ENCODE results near the gene ALLC.

ALLC gene

DNA sequence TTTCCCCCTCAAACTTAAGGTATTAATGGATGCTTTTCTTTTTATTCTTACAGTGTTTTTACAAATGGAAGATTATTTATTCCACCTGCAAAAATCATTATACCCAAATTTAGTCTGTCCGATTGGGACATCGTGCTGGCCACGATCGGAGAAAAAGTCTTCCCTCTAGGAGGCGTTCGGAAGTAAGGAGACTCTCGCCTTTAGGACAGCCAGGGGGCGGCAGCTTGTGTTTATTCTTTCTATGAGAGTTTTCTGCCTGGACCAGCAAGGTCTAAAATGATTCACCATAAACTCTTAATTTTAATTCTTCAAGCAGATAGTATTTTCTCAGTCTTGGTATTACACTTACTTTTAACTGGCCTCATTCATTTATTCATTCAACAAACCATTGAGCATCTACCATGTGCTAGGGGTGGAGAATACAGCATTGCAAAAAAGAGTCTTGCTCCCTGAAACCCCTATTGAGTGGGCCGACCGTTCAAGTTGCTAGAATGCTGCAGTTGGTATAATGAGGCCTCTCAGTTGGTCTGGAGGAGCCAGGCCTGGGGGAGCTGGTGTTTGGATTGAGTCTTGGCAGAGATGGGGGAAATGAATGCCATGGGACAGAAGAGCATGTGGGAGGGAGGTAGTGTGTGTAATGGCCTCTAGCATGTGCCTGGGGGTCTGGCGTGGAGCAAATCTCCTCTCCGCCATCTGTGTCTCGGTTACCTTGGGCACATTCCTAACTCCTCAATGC lies 84.0 kb downstream of the ALLC start:
- Histone ChIP-seq H3K4me3 (IDR thresholded peaks at IDR 0.05; ENCODE audit: insufficient read depth, low read depth, low read length) (no peak overlapping the region), H3K27ac (no peak overlapping the region), H4K20me1 (ENCODE audit: insufficient read depth) (no peaks in the 10 kb centered on the region), H3K79me2 (ENCODE audit: insufficient read depth, low read depth) (no peaks in the 10 kb centered on the region), H3K9ac (no peak overlapping the region), H3K36me3 (ENCODE audit: insufficient read depth) (no peaks in the 10 kb centered on the region), H3K4me1 (ENCODE audit: low read depth, poor library complexity, severe bottlenecking) (no peaks in the 10 kb centered on the region), H2AFZ (ENCODE audit: low read depth) (no peak overlapping the region), H3K4me2 (no peak overlapping the region), H3K27me3 (ENCODE audit: insufficient read depth, low read depth) (no peaks in the 10 kb centered on the region)
- TF ChIP-seq, protein P1, sequence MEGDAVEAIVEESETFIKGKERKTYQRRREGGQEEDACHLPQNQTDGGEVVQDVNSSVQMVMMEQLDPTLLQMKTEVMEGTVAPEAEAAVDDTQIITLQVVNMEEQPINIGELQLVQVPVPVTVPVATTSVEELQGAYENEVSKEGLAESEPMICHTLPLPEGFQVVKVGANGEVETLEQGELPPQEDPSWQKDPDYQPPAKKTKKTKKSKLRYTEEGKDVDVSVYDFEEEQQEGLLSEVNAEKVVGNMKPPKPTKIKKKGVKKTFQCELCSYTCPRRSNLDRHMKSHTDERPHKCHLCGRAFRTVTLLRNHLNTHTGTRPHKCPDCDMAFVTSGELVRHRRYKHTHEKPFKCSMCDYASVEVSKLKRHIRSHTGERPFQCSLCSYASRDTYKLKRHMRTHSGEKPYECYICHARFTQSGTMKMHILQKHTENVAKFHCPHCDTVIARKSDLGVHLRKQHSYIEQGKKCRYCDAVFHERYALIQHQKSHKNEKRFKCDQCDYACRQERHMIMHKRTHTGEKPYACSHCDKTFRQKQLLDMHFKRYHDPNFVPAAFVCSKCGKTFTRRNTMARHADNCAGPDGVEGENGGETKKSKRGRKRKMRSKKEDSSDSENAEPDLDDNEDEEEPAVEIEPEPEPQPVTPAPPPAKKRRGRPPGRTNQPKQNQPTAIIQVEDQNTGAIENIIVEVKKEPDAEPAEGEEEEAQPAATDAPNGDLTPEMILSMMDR (conservative IDR thresholded peaks at IDR 0.05; ENCODE audit: low read depth, low read length): no peak

DNA sequence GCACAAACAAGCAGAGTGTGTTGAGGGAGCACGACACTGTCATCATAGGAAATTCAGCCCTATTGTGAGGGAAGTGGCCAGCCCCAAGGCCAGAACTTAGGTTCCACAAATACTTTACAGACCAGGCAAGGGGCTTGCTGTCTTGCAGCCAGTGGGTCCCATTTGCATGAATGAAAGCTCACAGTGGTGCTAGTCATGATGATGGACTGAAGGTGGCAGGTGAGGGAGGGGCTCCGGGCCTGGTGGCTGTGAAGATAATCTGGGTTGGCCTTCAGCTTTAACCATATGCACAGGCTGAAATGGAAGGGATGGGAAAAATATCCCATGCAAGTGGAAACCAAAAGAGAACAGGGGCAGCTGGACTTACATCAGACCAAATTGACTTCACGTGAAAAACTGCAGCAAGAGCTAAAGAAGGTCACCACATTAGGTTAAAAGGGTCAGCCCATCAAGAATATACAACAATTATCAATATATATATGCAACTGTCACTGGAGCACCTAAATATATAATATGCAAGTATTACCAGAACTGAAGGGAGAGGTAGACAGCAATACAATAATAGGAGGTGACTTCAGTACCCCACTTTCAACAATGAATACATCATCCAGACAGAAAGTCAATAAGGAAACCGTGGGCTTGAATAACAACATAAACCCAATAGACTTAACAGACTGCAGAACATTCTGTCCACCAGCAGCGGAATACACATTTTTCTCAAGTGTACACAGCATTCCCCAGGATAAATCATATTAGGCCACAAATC lies 84.9 kb downstream of the ALLC start:
- TF ChIP-seq, protein P1 (conservative IDR thresholded peaks at IDR 0.05; ENCODE audit: low read depth, low read length): no peak
- no peak overlapping the region for H3K27ac ChIP-seq
- no peaks in the 10 kb centered on the region for H4K20me1 ChIP-seq (ENCODE audit: insufficient read depth)
- no peaks in the 10 kb centered on the region for H3K27me3 ChIP-seq (ENCODE audit: insufficient read depth, low read depth)
- no peaks in the 10 kb centered on the region for H3K4me1 ChIP-seq (ENCODE audit: low read depth, poor library complexity, severe bottlenecking)
- H3K36me3 ChIP-seq (ENCODE audit: insufficient read depth): no peaks in the 10 kb centered on the region
- H2AFZ ChIP-seq (ENCODE audit: low read depth): no peak overlapping the region
- H3K4me2 ChIP-seq: no peak overlapping the region
- no peaks in the 10 kb centered on the region for H3K79me2 ChIP-seq (ENCODE audit: insufficient read depth, low read depth)
- H3K9ac ChIP-seq: no peak overlapping the region
- no peak overlapping the region for H3K4me3 ChIP-seq (IDR thresholded peaks at IDR 0.05; ENCODE audit: insufficient read depth, low read depth, low read length)

DNA sequence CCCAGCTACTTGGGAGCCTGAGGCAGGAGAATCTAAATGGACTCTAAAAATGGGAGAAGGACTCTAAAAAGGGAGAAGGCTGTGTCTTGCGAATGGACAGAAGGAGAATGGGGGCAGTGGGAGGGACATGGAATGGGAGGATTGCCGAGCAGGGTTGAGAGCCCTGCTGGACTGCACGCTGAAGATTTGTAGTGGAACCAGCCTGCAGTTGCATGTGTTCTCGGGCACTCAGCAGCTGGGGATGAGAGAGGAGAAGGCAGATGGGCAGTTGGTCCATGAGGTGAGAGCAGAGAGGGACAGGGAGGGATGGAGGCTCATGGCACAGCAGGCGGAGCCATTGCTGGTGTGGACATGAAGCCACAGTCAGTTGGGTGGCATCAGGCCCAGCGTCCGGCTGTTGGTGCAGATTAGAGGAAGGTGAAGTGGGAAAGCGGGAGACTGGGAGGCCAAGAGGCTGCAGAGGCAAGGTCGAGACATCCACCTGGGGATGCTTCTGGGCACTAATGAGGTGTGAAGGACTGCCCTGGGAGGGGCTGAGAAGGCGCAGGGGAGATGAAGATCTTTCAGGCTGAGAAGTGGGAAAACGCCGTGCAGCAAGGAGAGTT lies 86.1 kb downstream of the ALLC start:
- Histone ChIP-seq H4K20me1 (ENCODE audit: insufficient read depth) (no peaks in the 10 kb centered on the region), H3K79me2 (ENCODE audit: insufficient read depth, low read depth) (no peaks in the 10 kb centered on the region), H3K4me3 (IDR thresholded peaks at IDR 0.05; ENCODE audit: insufficient read depth, low read depth, low read length) (no peak overlapping the region), H2AFZ (ENCODE audit: low read depth) (no peak overlapping the region), H3K4me1 (ENCODE audit: low read depth, poor library complexity, severe bottlenecking) (no peaks in the 10 kb centered on the region), H3K27ac (no peak overlapping the region), H3K27me3 (ENCODE audit: insufficient read depth, low read depth) (no peaks in the 10 kb centered on the region), H3K9ac (no peak overlapping the region), H3K4me2 (no peak overlapping the region), H3K36me3 (ENCODE audit: insufficient read depth) (no peaks in the 10 kb centered on the region)
- TF ChIP-seq, protein P1 (conservative IDR thresholded peaks at IDR 0.05; ENCODE audit: low read depth, low read length): no peak

DNA sequence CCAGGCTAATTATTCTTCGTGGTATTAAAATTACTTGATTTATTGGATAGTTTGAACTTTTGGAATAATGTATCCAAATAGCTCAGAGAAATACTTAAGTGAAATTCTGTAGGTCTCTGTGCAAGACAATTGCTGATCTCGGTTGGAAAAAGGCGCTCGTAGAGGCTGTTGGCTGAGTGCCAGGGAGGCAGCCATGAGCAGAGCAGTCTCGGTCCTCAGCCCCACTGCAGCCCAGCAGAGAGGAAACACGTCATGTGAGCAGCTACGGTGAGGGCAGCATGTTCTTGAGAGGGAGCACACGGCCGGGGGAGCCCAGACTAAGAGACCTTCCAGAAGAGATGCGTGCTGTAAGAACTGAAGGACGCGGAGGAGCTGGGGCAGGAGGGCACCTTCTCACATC lies 87.9 kb downstream of the ALLC start:
- Histone ChIP-seq H3K4me2 (no peak overlapping the region), H3K9ac (no peak overlapping the region), H3K4me3 (IDR thresholded peaks at IDR 0.05; ENCODE audit: insufficient read depth, low read depth, low read length) (no peak overlapping the region), H3K79me2 (ENCODE audit: insufficient read depth, low read depth) (no peaks in the 10 kb centered on the region), H3K27me3 (ENCODE audit: insufficient read depth, low read depth) (no peaks in the 10 kb centered on the region), H3K36me3 (ENCODE audit: insufficient read depth) (no peaks in the 10 kb centered on the region), H4K20me1 (ENCODE audit: insufficient read depth) (no peaks in the 10 kb centered on the region), H3K27ac (no peak overlapping the region), H2AFZ (ENCODE audit: low read depth) (no peak overlapping the region), H3K4me1 (ENCODE audit: low read depth, poor library complexity, severe bottlenecking) (no peaks in the 10 kb centered on the region)
- TF ChIP-seq, protein P1 (conservative IDR thresholded peaks at IDR 0.05; ENCODE audit: low read depth, low read length): no peak

All from KMS-11 (cell line).